H1 (cell line): ENCODE data around the gene GTF3C2. TPM values are rescaled to one million over a fixed set of nuclear protein-coding genes. Genes with fewer than 3 reads are reported as not detected.

Experiments used
- BCL11A ChIP-seq, 2 experiments: IDR thresholded peaks; one replicate each; pipeline ENCODE4 v1.6.1; 2011; ENCODE audit warnings: low read depth in 2 of 2, low read length in 2 of 2, mild to moderate bottlenecking in 2 of 2
- CBX8 ChIP-seq: fragments of 300-800, 300-1000 bp; sonication (generic); IDR thresholded peaks from 2 replicates; pipeline ENCODE4 v1.7.1; 2016; ENCODE audit warnings: low read depth, low read length, borderline replicate concordance
- CHD2 ChIP-seq: IDR thresholded peaks from 2 replicates; pipeline ENCODE4 v1.6.1; 2012; ENCODE audit warnings: low read length, improper control_type of control experiment
- E2F6 ChIP-seq: IDR thresholded peaks from 2 replicates; pipeline ENCODE4 v1.6.1; 2012; ENCODE audit warnings: inconsistent platforms
- EZH2 ChIP-seq: fragments of 200-600 bp; sonication (generic); IDR thresholded peaks from 2 replicates; pipeline ENCODE4 v1.7.1; 2012; ENCODE audit warnings: low read depth, mild to moderate bottlenecking, moderate library complexity, low read length, inconsistent platforms; ENCODE audit not compliant: severe bottlenecking
- SP1 ChIP-seq: IDR thresholded peaks from 2 replicates; pipeline ENCODE4 v1.6.1; 2011; ENCODE audit warnings: low read depth, low read length
- TBP ChIP-seq: IDR thresholded peaks from 2 replicates; pipeline ENCODE4 v1.6.1; 2011; ENCODE audit warnings: low read depth, low read length, improper control_type of control experiment
- polyA plus RNA-seq, 7 experiments: library from polyadenylated mRNA; depleted of rRNA in 3 of 7; stranded (reverse) in 5 of 7; unstranded in 2 of 7; fragments of >200 nt in 5 of 7; fragments of 200-250 nt in 2 of 7; gene quantifications; 1 replicate in 5 of 7; 2 replicates in 1 of 7; 4 replicates in 1 of 7; pipeline versions ENCODE4 v1.2.1 to v1.2.3, GENCODE V29; 2011 to 2013; ENCODE audit warnings: missing spikeins in 2 of 7, mixed read lengths in 2 of 7
- total RNA-seq: library from RNA; stranded (reverse); fragmentation: NEBNext Ultra II Directional; extraction: Animal tissue kit (Norgen Biotek cat#: 25700); gene quantifications from 2 replicates; pipeline ENCODE4 v1.2.1, GENCODE V29; 2021

Gene GTF3C2
- total and polyA plus RNA-seq, 2 of the 8 experiments (the other 6 are each of a cell fraction or from before 2014, with no cell fraction given), result 118 to 127 TPM

GRCh38 chr2:27372937-27373336, 16.4 kb upstream of the GTF3C2 start (continued):
- no peak for TF ChIP-seq E2F6
- no peak for TF ChIP-seq CHD2
- TF ChIP-seq EZH2, result no peak
- TF ChIP-seq BCL11A (IDR thresholded peaks at IDR 0.05; ENCODE audit: low read depth in 2 of 2, low read length in 2 of 2), result no peak
- TF ChIP-seq CBX8, result no peak
- TF ChIP-seq TBP, result no peak
- no peak for TF ChIP-seq SP1
